HCT116 (cell line): ENCODE measurements around the gene WDR72. TPM values are rescaled to one million over a fixed set of nuclear protein-coding genes. Genes with fewer than 3 reads are reported as not detected.
A peak's percentile ranks its signal among the peaks of the same experiment; 100 is the strongest.

Source experiments
- ATAC-seq: fragments of 200-7000 bp; cut with Tn5 transposase; 2 replicates; pipeline ENCODE4 v1.9.1; 2020; ENCODE audit warnings: mild to moderate bottlenecking, moderate library complexity
- BruUV-seq: library from RNA; stranded (reverse); fragments of 400-500 nt; replicated peaks from 2 replicates; lab custom pipeline; 2021; lab: Mats Ljungman, UMichigan
- CTCF ChIA-PET: fragments of 300-600 bp; sonication (Branson Sonifier 250); formaldehyde crosslinking; loops from one replicate; lab custom pipeline; 2021; ENCODE audit warnings: antibody characterized with exemption; lab: Charles Lee
- POLR2A ChIA-PET: fragments of 300-600, 350-600 bp; sonication (Branson Sonifier 250); formaldehyde crosslinking; loops from one replicate; lab custom pipeline; 2021; ENCODE audit warnings: antibody characterized with exemption; lab: Charles Lee
- RAD21 ChIA-PET, 2 experiments: fragments of 300-600 bp; sonication (Branson Sonifier 250); formaldehyde crosslinking; loops; one replicate each; lab custom pipeline; 2023; ENCODE audit warnings: low total read pairs in 2 of 2; ENCODE audit not compliant: uncharacterized antibody in 2 of 2, unreplicated experiment in 2 of 2, low non-redundant PET in 1 of 2; lab: Charles Lee
- DNase-seq: peaks from one replicate; pipeline ENCODE4 v3.0.0-alpha.2; 2010; ENCODE audit warnings: low read depth, low spot score
- H2AFZ ChIP-seq: fragments of 200-600 bp; shearing (Covaris generic), sonication (generic); 2 replicates; pipeline ENCODE4 v1.6.1; 2017; ENCODE audit warnings: low read depth, mixed run types, mixed read lengths, antibody characterized with exemption, low read length; ENCODE audit not compliant: poor library complexity, severe bottlenecking
- H3K27ac ChIP-seq: 2 replicates; pipeline ENCODE4 v1.5.1; 2012; ENCODE audit warnings: low read depth, low read length
- H3K27me3 ChIP-seq: fragments of 200-600 bp; sonication (generic); 2 replicates; pipeline ENCODE4 v1.6.1; 2016; ENCODE audit warnings: mixed run types, low read length, mixed read lengths; ENCODE audit not compliant: insufficient read depth
- H3K36me3 ChIP-seq, 2 experiments: fragments of 200-500 bp in 1 of 2; fragments of 200-600 bp in 1 of 2; sonication (Bioruptor generic) in 1 of 2; sonication (generic) in 1 of 2; 2 replicates each; pipeline versions ENCODE4 v1.5.1 to v1.6.1; 2014 to 2016; ENCODE audit warnings: low read length in 2 of 2, inconsistent platforms in 1 of 2, mixed read lengths in 1 of 2, mixed run types in 1 of 2; ENCODE audit not compliant: insufficient read depth in 2 of 2, control insufficient read depth in 1 of 2
- H3K4me1 ChIP-seq, 2 experiments: fragments of 200-600 bp in 1 of 2; sonication (generic) in 1 of 2; 2 replicates each; pipeline versions ENCODE4 v1.5.1 to v1.6.1; 2012 to 2017; ENCODE audit warnings: low read length in 2 of 2, inconsistent platforms in 1 of 2, mild to moderate bottlenecking in 1 of 2, mixed read lengths in 1 of 2, mixed run types in 1 of 2, moderate library complexity in 1 of 2; ENCODE audit not compliant: insufficient read depth in 2 of 2, control insufficient read depth in 1 of 2
- H3K4me2 ChIP-seq: fragments of 200-600 bp; sonication (generic); 2 replicates; pipeline ENCODE4 v1.6.1; 2017; ENCODE audit warnings: mixed run types, low read length, mixed read lengths
- H3K4me3 ChIP-seq, 2 experiments: fragments of 200-600 bp in 1 of 2; sonication (generic) in 1 of 2; replicated peaks in 1 of 2; 2 replicates each; pipeline ENCODE4 v1.5.1; 2011 to 2016; ENCODE audit warnings: low read length in 2 of 2, control low read depth in 1 of 2, low read depth in 1 of 2, mild to moderate bottlenecking in 1 of 2, mixed read lengths in 1 of 2, mixed run types in 1 of 2
- H3K79me2 ChIP-seq: fragments of 200-600 bp; sonication (generic); 2 replicates; pipeline ENCODE4 v1.6.1; 2017; ENCODE audit warnings: mild to moderate bottlenecking, mixed run types, low read length, moderate library complexity, mixed read lengths; ENCODE audit not compliant: insufficient read depth
- H3K9ac ChIP-seq: fragments of 200-600 bp; sonication (generic); 2 replicates; pipeline ENCODE4 v1.6.1; 2016; ENCODE audit warnings: low read length, mixed read lengths
- H3K9me2 ChIP-seq: fragments of 200-600 bp; sonication (generic), shearing (Covaris generic); 2 replicates; pipeline ENCODE4 v1.6.1; 2017; ENCODE audit warnings: mixed run types, mild to moderate bottlenecking, moderate library complexity; ENCODE audit not compliant: insufficient read depth
- H3K9me3 ChIP-seq, 2 experiments: fragments of 200-500 bp in 1 of 2; fragments of 200-600 bp in 1 of 2; sonication (Bioruptor generic) in 1 of 2; sonication (generic) in 1 of 2; 2 replicates each; pipeline ENCODE4 v1.6.1; 2014 to 2017; ENCODE audit warnings: low read length in 2 of 2, mixed read lengths in 2 of 2, inconsistent platforms in 1 of 2, low read depth in 1 of 2, mild to moderate bottlenecking in 1 of 2, mixed run types in 1 of 2, moderate library complexity in 1 of 2; ENCODE audit not compliant: control insufficient read depth in 1 of 2, insufficient read depth in 1 of 2
- H4K20me1 ChIP-seq: fragments of 200-600 bp; sonication (generic), shearing (Covaris generic); 2 replicates; pipeline ENCODE4 v1.6.1; 2017; ENCODE audit warnings: mixed run types, mild to moderate bottlenecking, moderate library complexity; ENCODE audit not compliant: insufficient read depth
- CBX3 ChIP-seq: IDR thresholded peaks from 2 replicates; pipeline ENCODE4 v1.6.1; 2012; ENCODE audit warnings: low read depth
- CTCF ChIP-seq, 3 experiments: fragments of 200-600 bp in 1 of 3; sonication (generic) in 1 of 3; IDR thresholded peaks in 2 of 3; conservative IDR thresholded peaks in 1 of 3; 2 replicates each; pipeline ENCODE4 v1.5.1; 2012 to 2017; ENCODE audit warnings: low read depth in 2 of 3, low read length in 2 of 3, antibody characterized with exemption in 1 of 3, borderline replicate concordance in 1 of 3, control low read depth in 1 of 3, mild to moderate bottlenecking in 1 of 3, mixed read lengths in 1 of 3, mixed run types in 1 of 3, moderate library complexity in 1 of 3; ENCODE audit not compliant: insufficient read depth in 1 of 3
- EGR1 ChIP-seq: IDR thresholded peaks from 2 replicates; pipeline ENCODE4 v1.6.1; 2012; ENCODE audit warnings: low read depth
- SIN3A ChIP-seq: IDR thresholded peaks from 2 replicates; pipeline ENCODE4 v1.6.1; 2012; ENCODE audit warnings: low read depth
- ZFX ChIP-seq: fragments of 450-650 bp; IDR thresholded peaks from 2 replicates; pipeline ENCODE4 v1.6.1; 2017
- intact Hi-C: fragments of 100-400 bp; cut with micrococcal nuclease; formaldehyde crosslinking; loops from 2 replicates; pipeline ENCODE4 v1.10.0; 2022
- total RNA-seq: library from RNA; stranded (reverse); gene quantifications from one replicate; pipeline ENCODE4 v1.2.1, GENCODE V29; 2021; ENCODE audit not compliant: unreplicated experiment

Gene WDR72
- total RNA-seq, 1 experiment from 2014 or later: 5.8 TPM

DNA sequence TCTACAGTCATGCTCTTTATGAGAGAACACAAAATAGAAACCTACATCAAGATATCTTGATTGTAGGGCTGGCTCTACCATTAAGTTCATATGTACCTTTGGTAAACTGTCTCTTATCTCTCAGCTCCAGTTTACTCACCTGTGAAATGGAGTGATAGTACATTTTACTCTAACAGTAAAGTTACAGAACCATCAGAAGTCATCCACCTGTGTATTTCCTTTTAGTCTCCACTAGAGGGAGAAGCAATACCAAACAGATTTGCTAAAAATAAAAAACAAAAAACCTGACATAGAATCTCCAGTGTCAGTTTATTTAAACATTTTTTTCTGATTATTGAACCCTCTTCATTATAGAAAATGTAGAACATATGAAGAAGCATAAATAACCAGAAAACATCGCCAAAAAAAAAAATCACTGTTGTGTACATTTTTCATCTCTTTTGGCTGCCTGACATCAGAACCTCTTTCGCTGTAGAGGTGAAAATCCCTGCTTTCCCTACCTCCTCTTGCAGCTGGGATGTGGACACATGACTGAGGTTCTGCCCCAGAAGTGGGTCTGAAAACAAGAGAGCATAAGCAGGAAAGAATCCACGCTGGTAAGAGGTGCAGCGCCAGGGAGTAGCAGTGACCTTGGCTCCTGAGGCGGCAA lies 48.7 kb upstream of the WDR72 start:
- intact Hi-C loops: no loop called here
- Histone ChIP-seq H2AFZ (no peak overlapping the region), H3K36me3 (no peaks in the 10 kb centered on the region), H3K4me3 (no peak overlapping the region), H3K9me3 (no peaks in the 10 kb centered on the region; a peak in 1 of 4 replicates), H3K79me2 (no peaks in the 10 kb centered on the region), H3K9ac (no peak overlapping the region), H4K20me1 (no peaks in the 10 kb centered on the region), H3K27me3 (no peaks in the 10 kb centered on the region), H3K4me2 (no peak overlapping the region), H3K4me1 (no peaks in the 10 kb centered on the region)
- no peak for DNase-seq
- ChIA-PET CTCF (no interaction called here), RAD21 (no interaction called here), POLR2A (no interaction called here)
- BruUV-seq: no TSS peak
- ATAC-seq: no peak
- peak in 2 of 3 experiments; percentile 45 to 64; a peak in 3 of 6 replicates for TF ChIP-seq CTCF (IDR thresholded peaks at IDR 0.05 in 2 of 3, conservative IDR thresholded peaks at IDR 0.05 in 1 of 3; ENCODE audit: borderline replicate concordance in 1 of 3, insufficient read depth in 1 of 3, low read depth in 2 of 3, low read length in 2 of 3)
- no peak for TF ChIP-seq SIN3A
- TF ChIP-seq, all 23 proteins: peak for 1
- Histone ChIP-seq H3K9me2 (no peaks in the 10 kb centered on the region), H3K27ac (no peak overlapping the region)

- H3K9me2 ChIP-seq: no peaks in the 10 kb centered on the region
- no peak overlapping the region for H3K4me3 ChIP-seq
- RAD21 ChIA-PET: no interaction called here
- ATAC-seq (no peak), DNase-seq (no peak)
- no peak overlapping the region for H3K4me2 ChIP-seq
- H3K79me2 ChIP-seq: no peaks in the 10 kb centered on the region
- intact Hi-C loops: no loop called here
- no peaks in the 10 kb centered on the region for H3K36me3 ChIP-seq
- BruUV-seq: no TSS peak
- no peak overlapping the region for H3K27ac ChIP-seq
- no peaks in the 10 kb centered on the region for H3K27me3 ChIP-seq
- no peak overlapping the region for H3K9ac ChIP-seq
- CTCF ChIA-PET: no interaction called here
- H2AFZ ChIP-seq: no peak overlapping the region
- POLR2A ChIA-PET: no interaction called here
- H3K4me1 ChIP-seq: no peaks in the 10 kb centered on the region
- no peaks in the 10 kb centered on the region; a peak in 1 of 4 replicates for H3K9me3 ChIP-seq
- no peak for TF ChIP-seq EGR1
- TF ChIP-seq CBX3: no peak
- TF ChIP-seq ZFX: no peak
- no peaks in the 10 kb centered on the region for H4K20me1 ChIP-seq
Measured at GRCh38 chr15:53807501-53807900, 48.0 kb upstream of the WDR72 start.
